ENCODE results near the gene PLK1.

GRCh38 chr16:23699100-23699499 is 20.4 kb downstream of the PLK1 start:
- no peak for TF ChIP-seq CTCF (IDR thresholded peaks at IDR 0.05)
- no peak for TF ChIP-seq POLR2AphosphoS5 (IDR thresholded peaks at IDR 0.05)
- no peak for TF ChIP-seq POLR2A (IDR thresholded peaks at IDR 0.05)
